ENCODE data around the gene TCF7. TPM values are rescaled to one million over a fixed set of nuclear protein-coding genes. Genes with fewer than 3 reads are reported as not detected.
A peak's percentile ranks its signal among the peaks of the same experiment; 100 is the strongest.

Gene TCF7
- total RNA-seq, 1 donor from 2014 or later, result 7.5 TPM

DNA sequence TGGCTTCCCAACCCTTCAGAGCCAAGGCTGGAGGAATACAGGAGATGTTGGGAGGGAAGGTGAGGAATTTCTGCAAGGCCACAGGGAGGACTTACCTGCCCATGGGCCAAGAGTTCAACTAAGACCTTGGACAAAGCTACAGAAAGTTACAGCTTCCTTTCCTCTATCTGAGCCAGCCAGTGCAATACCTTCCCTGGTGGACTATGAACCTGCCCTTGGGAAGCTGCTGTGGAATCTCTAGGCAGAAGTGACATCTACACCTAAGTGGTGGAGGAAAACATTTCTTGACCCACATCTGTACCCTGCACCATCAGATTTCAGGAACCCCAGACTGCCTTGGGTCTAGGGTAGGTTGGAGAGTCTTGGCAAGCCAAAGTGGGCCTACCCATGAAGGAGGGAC, 69.0 kb downstream of the TCF7 start:
- TF ChIP-seq, protein P1, sequence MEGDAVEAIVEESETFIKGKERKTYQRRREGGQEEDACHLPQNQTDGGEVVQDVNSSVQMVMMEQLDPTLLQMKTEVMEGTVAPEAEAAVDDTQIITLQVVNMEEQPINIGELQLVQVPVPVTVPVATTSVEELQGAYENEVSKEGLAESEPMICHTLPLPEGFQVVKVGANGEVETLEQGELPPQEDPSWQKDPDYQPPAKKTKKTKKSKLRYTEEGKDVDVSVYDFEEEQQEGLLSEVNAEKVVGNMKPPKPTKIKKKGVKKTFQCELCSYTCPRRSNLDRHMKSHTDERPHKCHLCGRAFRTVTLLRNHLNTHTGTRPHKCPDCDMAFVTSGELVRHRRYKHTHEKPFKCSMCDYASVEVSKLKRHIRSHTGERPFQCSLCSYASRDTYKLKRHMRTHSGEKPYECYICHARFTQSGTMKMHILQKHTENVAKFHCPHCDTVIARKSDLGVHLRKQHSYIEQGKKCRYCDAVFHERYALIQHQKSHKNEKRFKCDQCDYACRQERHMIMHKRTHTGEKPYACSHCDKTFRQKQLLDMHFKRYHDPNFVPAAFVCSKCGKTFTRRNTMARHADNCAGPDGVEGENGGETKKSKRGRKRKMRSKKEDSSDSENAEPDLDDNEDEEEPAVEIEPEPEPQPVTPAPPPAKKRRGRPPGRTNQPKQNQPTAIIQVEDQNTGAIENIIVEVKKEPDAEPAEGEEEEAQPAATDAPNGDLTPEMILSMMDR (IDR thresholded peaks at IDR 0.05; ENCODE audit: unreplicated experiment), result no peak
- no peak for DNase-seq (ENCODE audit: low spot score in 2 of 2, unreplicated experiment in 2 of 2)
- H3K9me3 Mint-ChIP-seq, result no peaks in the 10 kb centered on the region
- H3K36me3 Mint-ChIP-seq, result no peaks in the 10 kb centered on the region
- no peak overlapping the region for H3K27ac Mint-ChIP-seq
- H3K4me1 Mint-ChIP-seq, result peaks cover 4% of the 10 kb centered on the region
- no peak overlapping the region for H3K4me3 Mint-ChIP-seq
- H3K27me3 Mint-ChIP-seq (ENCODE audit: low read depth), result no peaks in the 10 kb centered on the region

DNA sequence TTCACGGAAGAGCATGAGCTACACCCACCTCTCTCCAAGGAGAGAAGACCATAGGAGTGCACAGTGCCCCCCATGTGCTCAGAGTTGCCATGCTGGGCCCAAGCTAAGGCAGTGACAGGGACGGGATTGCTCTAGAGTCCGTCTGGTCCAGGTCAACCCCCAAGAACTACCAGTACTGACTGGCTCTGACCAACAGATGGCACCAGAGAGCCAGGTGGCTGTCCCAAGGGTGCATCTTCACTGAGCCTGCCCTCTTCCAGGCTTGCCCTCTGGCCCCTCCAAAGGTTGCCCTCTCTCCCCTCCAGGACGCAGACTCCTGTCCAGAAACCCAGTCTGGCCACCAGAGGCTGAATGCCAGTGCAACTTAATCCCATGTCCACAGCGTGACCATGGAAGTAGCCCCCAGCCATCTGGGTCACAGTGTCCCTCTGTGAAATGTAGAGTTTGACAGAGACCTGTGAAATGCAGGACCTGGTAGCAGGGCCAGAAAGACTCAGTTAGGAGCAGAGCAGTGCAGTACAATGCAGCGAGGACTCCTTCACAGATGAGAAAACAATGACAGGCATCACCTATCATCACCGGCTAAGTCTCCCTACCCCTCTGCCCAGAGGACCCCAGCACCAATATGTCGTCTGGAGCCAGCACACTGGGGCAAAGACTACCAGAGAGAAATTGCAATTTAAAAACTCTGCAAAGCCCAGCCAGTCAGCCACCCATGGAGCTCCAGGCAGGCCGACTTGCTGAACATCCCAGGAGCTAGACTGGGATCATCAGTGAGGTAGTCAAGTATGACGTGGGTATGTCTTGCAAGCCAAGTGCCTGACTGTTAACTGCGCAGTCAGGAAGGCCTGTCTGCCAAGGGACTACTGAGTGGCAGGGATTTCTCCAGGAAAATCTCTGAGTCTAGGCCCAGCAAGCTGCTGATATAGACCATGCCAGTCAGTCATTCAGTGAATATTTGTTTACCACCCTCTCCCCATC, 70.0 kb downstream of the TCF7 start:
- TF ChIP-seq, protein P1 (IDR thresholded peaks at IDR 0.05; ENCODE audit: unreplicated experiment), result peak; percentile 82
- H3K9me3 Mint-ChIP-seq, result no peaks in the 10 kb centered on the region
- H3K27me3 Mint-ChIP-seq (ENCODE audit: low read depth), result no peaks in the 10 kb centered on the region
- H3K36me3 Mint-ChIP-seq, result no peaks in the 10 kb centered on the region
- peaks cover 4% of the 10 kb centered on the region for H3K4me1 Mint-ChIP-seq
- no peak overlapping the region for H3K27ac Mint-ChIP-seq
- no peak overlapping the region for H3K4me3 Mint-ChIP-seq
- DNase-seq (ENCODE audit: low spot score in 2 of 2, unreplicated experiment in 2 of 2), result peak; percentile 46 to 76

DNA sequence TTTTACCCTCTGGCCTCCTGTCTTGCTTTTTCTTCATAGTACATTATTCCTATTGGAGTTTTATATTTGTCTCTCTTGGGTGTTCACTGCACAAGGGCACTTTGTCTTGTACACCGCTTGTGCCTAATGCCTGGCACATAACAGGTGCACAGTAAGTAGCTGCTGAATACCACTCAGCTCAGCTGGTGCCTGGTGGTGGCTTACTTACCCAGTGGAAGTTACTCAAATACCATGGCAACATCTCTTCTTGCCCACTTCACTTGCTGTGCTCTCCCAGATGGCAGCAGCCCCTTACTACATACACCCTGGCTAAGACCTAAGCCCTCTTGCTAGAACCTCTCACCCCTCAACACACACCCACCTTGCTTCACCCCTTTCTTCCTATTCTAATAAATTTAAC, 73.6 kb downstream of the TCF7 start:
- Mint-ChIP-seq H3K36me3 (no peaks in the 10 kb centered on the region), H3K9me3 (no peaks in the 10 kb centered on the region), H3K4me3 (no peak overlapping the region), H3K4me1 (peaks cover 4% of the 10 kb centered on the region), H3K27ac (no peak overlapping the region), H3K27me3 (ENCODE audit: low read depth) (no peaks in the 10 kb centered on the region)
- TF ChIP-seq, protein P1 (IDR thresholded peaks at IDR 0.05; ENCODE audit: unreplicated experiment), result no peak
- DNase-seq (ENCODE audit: low spot score in 2 of 2, unreplicated experiment in 2 of 2), result no peak

DNA sequence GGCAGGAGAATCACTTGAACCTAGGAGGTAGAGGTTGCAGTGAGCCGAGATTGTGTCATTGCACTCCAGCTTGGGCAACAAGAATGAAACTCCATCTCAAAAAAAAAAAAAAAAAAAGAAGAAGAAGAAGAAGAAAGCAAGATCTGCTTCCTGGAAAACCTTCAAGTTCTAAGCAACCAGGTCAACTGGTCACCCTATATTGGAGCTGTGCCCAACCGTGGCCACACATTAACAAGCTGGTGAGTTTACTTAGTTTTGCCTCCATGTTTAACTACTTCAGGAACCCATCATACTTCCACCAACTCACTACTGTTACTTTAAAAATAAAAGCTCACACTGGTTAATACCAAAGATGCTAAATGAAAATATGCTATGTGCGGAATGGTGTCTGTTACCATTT, 74.5 kb downstream of the TCF7 start:
- Mint-ChIP-seq H3K4me3 (no peak overlapping the region), H3K27ac (no peak overlapping the region), H3K27me3 (ENCODE audit: low read depth) (no peaks in the 10 kb centered on the region), H3K4me1 (peaks cover 4% of the 10 kb centered on the region), H3K9me3 (no peaks in the 10 kb centered on the region), H3K36me3 (peaks cover 5% of the 10 kb centered on the region)
- no peak for DNase-seq (ENCODE audit: low spot score in 2 of 2, unreplicated experiment in 2 of 2)
- TF ChIP-seq, protein P1 (IDR thresholded peaks at IDR 0.05; ENCODE audit: unreplicated experiment), result no peak

DNA sequence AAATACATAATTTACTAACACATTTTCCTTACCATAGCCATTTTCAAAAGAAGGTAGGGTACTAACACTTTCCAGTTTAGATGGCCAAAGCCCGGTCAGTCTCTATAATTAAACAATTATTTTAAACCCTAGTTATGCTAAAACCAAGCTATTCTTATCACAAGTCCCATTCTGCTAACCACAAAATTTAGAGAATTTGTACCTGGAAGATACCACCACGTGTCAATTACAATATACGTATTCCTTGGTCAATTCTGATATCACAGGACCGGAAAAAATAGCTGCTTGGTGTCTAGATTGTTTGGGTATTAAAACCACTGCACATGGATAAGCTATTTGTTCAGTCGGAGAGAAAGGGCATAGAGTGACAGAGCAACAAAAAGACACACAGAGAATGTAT, 81.2 kb downstream of the TCF7 start:
- TF ChIP-seq, protein P1 (IDR thresholded peaks at IDR 0.05; ENCODE audit: unreplicated experiment), result no peak
- peaks cover 50% of the 10 kb centered on the region for H3K36me3 Mint-ChIP-seq
- no peaks in the 10 kb centered on the region for H3K4me1 Mint-ChIP-seq
- no peak for DNase-seq (ENCODE audit: low spot score in 2 of 2, unreplicated experiment in 2 of 2)
- H3K27ac Mint-ChIP-seq, result no peak overlapping the region
- no peak overlapping the region for H3K4me3 Mint-ChIP-seq
- no peaks in the 10 kb centered on the region for H3K27me3 Mint-ChIP-seq (ENCODE audit: low read depth)
- no peaks in the 10 kb centered on the region for H3K9me3 Mint-ChIP-seq

Other genes starting within 250 kb of the TCF7 start
- 44.2 to 47.4 TPM (median 47.3 TPM) in 3 replicates for gene C5orf15, start 146.1 kb upstream of the TCF7 start, total RNA-seq
- 108 to 111 TPM (median 109 TPM) in 3 replicates for gene VDAC1, start 109.7 kb upstream of the TCF7 start, total RNA-seq
- gene SKP1, start 62.3 kb downstream of the TCF7 start, total RNA-seq, result 342 to 352 TPM (median 344 TPM) in 3 replicates
- 126 to 137 TPM (median 134 TPM) in 3 replicates for gene PPP2CA, start 111.4 kb downstream of the TCF7 start, total RNA-seq